GM12878 (cell line): Measurements from ENCODE around the gene EDC4. TPM values are rescaled to one million over a fixed set of nuclear protein-coding genes. Genes with fewer than 3 reads are reported as not detected.
A peak's percentile ranks its signal among the peaks of the same experiment; 100 is the strongest.

Experiments used
- ATAC-seq: fragments of 200-7000 bp; cut with Tn5 transposase; 3 replicates; pipeline ENCODE4 v1.9.1; 2020; ENCODE audit warnings: mild to moderate bottlenecking, moderate library complexity
- BruUV-seq: library from RNA; stranded (reverse); fragments of 400-500 nt; replicated peaks from 2 replicates; lab custom pipeline; 2021; lab: Mats Ljungman, UMichigan
- CTCF ChIA-PET: fragments of 300-600 bp; sonication (Branson Sonifier 250); formaldehyde crosslinking; extraction: SDS; loops from one replicate; lab custom pipeline; 2021; ENCODE audit warnings: inconsistent platforms; lab: Yijun Ruan, JAX
- POLR2A ChIA-PET: fragments of 350-600 bp; formaldehyde crosslinking; extraction: SDS; loops from one replicate; lab custom pipeline; 2021; ENCODE audit warnings: inconsistent platforms; lab: Charles Lee
- RAD21 ChIA-PET: fragments of 300-600 bp; sonication (Branson Sonifier 250); formaldehyde crosslinking; loops from one replicate; lab custom pipeline; 2023; ENCODE audit warnings: antibody characterized with exemption; ENCODE audit not compliant: unreplicated experiment; lab: Charles Lee
- SMC1A ChIA-PET: fragments of 300-600 bp; sonication (Branson Sonifier 250); formaldehyde crosslinking; loops from one replicate; lab custom pipeline; 2023; ENCODE audit not compliant: unreplicated experiment, uncharacterized antibody; lab: Charles Lee
- DNase-seq: peaks from one replicate; pipeline ENCODE4 v3.0.0-alpha.2; 2011; ENCODE audit warnings: low read depth, low spot score
- FAIRE-seq: peaks from 3 replicates; lab custom pipeline; 2011; peaks lifted over from hg19 to GRCh38; lab: Jason Lieb, UNC
- H2AFZ ChIP-seq: 2 replicates; pipeline ENCODE4 v1.6.0; 2011; ENCODE audit warnings: low read depth, low read length, control low read depth; ENCODE audit not compliant: control insufficient read depth
- H3K27ac ChIP-seq: 2 replicates; pipeline ENCODE4 v1.5.1; 2011; ENCODE audit warnings: control low read depth; ENCODE audit not compliant: control insufficient read depth, insufficient read depth
- H3K27me3 ChIP-seq, 2 experiments: replicated peaks in 1 of 2; 2 replicates each; pipeline versions ENCODE4 v1.6.0 to v1.6.1; 2011; ENCODE audit warnings: low read length in 1 of 2; ENCODE audit not compliant: control insufficient read depth in 2 of 2, insufficient read depth in 2 of 2
- H3K36me3 ChIP-seq, 2 experiments: 2 replicates each; pipeline ENCODE4 v1.5.1; 2011; ENCODE audit warnings: low read length in 1 of 2; ENCODE audit not compliant: control insufficient read depth in 2 of 2, insufficient read depth in 2 of 2
- H3K4me1 ChIP-seq: 2 replicates; pipeline ENCODE4 v1.6.1; 2011; ENCODE audit warnings: mild to moderate bottlenecking, low read length, moderate library complexity, mixed read lengths; ENCODE audit not compliant: control insufficient read depth, insufficient read depth
- H3K4me2 ChIP-seq: 2 replicates; pipeline ENCODE4 v1.6.0; 2011; ENCODE audit warnings: control low read depth; ENCODE audit not compliant: control insufficient read depth, insufficient read depth
- H3K4me3 ChIP-seq: fragments of 200-600 bp; sonication (generic); 2 replicates; pipeline ENCODE4 v1.5.1; 2016
- H3K79me2 ChIP-seq: 2 replicates; pipeline ENCODE4 v1.6.0; 2011; ENCODE audit warnings: low read length; ENCODE audit not compliant: control insufficient read depth, insufficient read depth
- H3K9ac ChIP-seq: 2 replicates; pipeline ENCODE4 v1.8.0; 2011; ENCODE audit warnings: low read length, control low read depth, mixed read lengths; ENCODE audit not compliant: control insufficient read depth, insufficient read depth
- H3K9me3 ChIP-seq: replicated peaks from 3 replicates; pipeline ENCODE4 v1.5.1; 2011; ENCODE audit warnings: mild to moderate bottlenecking, low read length; ENCODE audit not compliant: control insufficient read depth, insufficient read depth
- H4K20me1 ChIP-seq: 2 replicates; pipeline ENCODE4 v1.6.0; 2011; ENCODE audit not compliant: control insufficient read depth, insufficient read depth
- FOXK2 ChIP-seq: fragments of 450-650 bp; IDR thresholded peaks from 2 replicates; pipeline ENCODE4 v1.6.1; 2017; ENCODE audit warnings: mild to moderate bottlenecking, moderate library complexity
- LARP7 ChIP-seq: fragments of 450-650 bp; IDR thresholded peaks from 2 replicates; pipeline ENCODE4 v1.6.1; 2017; ENCODE audit warnings: mild to moderate bottlenecking
- NFIC ChIP-seq: IDR thresholded peaks from 2 replicates; pipeline ENCODE4 v1.6.1; 2012; ENCODE audit warnings: low read depth, mild to moderate bottlenecking, inconsistent platforms, low read length, moderate library complexity
- NFYB ChIP-seq: IDR thresholded peaks from 2 replicates; pipeline ENCODE4 v1.6.1; 2011; ENCODE audit warnings: low read depth, mild to moderate bottlenecking, low read length, improper control_type of control experiment, moderate library complexity; ENCODE audit not compliant: insufficient read depth
- NR2C2 ChIP-seq: IDR thresholded peaks from 2 replicates; pipeline ENCODE4 v1.6.1; 2011; ENCODE audit warnings: borderline replicate concordance, low read depth; ENCODE audit not compliant: control insufficient read depth, insufficient read length
- TCF3 ChIP-seq: IDR thresholded peaks from 2 replicates; pipeline ENCODE4 v1.6.1; 2012; ENCODE audit warnings: low read depth, mild to moderate bottlenecking, low read length, borderline replicate concordance; ENCODE audit not compliant: insufficient read depth
- WGBS: methylation state at CpG from one replicate; pipeline ENCODE4 v1.1.6; 2016; ENCODE audit warnings: low lambda C conversion rate; ENCODE audit not compliant: insufficient replicate concordance, insufficient coverage; ENCODE audit errors: missing lambda C conversion rate; 5-methylcytosine and 5-hydroxymethylcytosine counted together
- in situ Hi-C: fragments of 300-500 bp; cut with MboI; formaldehyde crosslinking; loops from 9 replicates; pipeline ENCODE4 v1.14.3; 2018; ENCODE audit warnings: mixed read lengths
- intact Hi-C: fragments of 100-400 bp; cut with micrococcal nuclease; formaldehyde crosslinking; loops from one replicate; pipeline ENCODE4 v1.14.2; 2022; ENCODE audit not compliant: unreplicated experiment
- polyA plus RNA-seq, 11 experiments: library from polyadenylated mRNA; depleted of rRNA in 4 of 11; unstranded in 6 of 11; stranded (reverse) in 5 of 11; fragments of >200 nt; fragmentation: Nextera tagmentation in 4 of 11; fragmentation: Illumina TruSeq in 1 of 11; extraction: Ambion mirVana in 4 of 11; extraction: Trizol in 1 of 11; gene quantifications; 1 replicate in 1 of 11; 2 replicates in 10 of 11; pipeline versions ENCODE4 v1.2.1 to v1.2.3, GENCODE V29; 2011 to 2016; ENCODE audit warnings: inconsistent platforms in 2 of 11, missing spikeins in 2 of 11, low read depth in 1 of 11
- total RNA-seq, 4 experiments: library from RNA; depleted of rRNA in 3 of 4; stranded (reverse); fragments of >200 nt in 3 of 4; fragmentation: Illumina TruSeq in 1 of 4; extraction: Trizol in 1 of 4; gene quantifications; 2 replicates each; pipeline versions ENCODE4 v1.2.1 to v1.2.3, GENCODE V29; 2013 to 2021
- TF ChIP-seq, protein P1 (sequence below): fragments of 450-650 bp; IDR thresholded peaks from 2 replicates; pipeline ENCODE4 v1.6.1; 2017; ENCODE audit warnings: low read depth, mild to moderate bottlenecking, moderate library complexity
- TF ChIP-seq, protein P2 (sequence below): fragments of 450-650 bp; IDR thresholded peaks from 2 replicates; pipeline ENCODE4 v1.6.1; 2017; ENCODE audit warnings: mild to moderate bottlenecking, low read depth, inconsistent platforms; ENCODE audit not compliant: poor library complexity, severe bottlenecking
- TF ChIP-seq, protein P3 (sequence below): fragments of 150-350 bp; IDR thresholded peaks from 2 replicates; pipeline ENCODE4 v1.6.1; 2016; ENCODE audit warnings: low read depth, low read length
- TF ChIP-seq, protein P4 (sequence below): IDR thresholded peaks from 2 replicates; pipeline ENCODE4 v1.6.1; 2012; ENCODE audit warnings: mild to moderate bottlenecking, low read depth, low read length
- TF ChIP-seq, protein P5 (sequence below): fragments of 450-650 bp; IDR thresholded peaks from 2 replicates; pipeline ENCODE4 v1.6.1; 2016; ENCODE audit warnings: mild to moderate bottlenecking

EDC4 gene
- total and polyA plus RNA-seq, 10 of the 15 experiments (the other 5 are each of a cell fraction or from before 2014, with no cell fraction given) = 1.2 to 86.0 (median 53.4) TPM

DNA sequence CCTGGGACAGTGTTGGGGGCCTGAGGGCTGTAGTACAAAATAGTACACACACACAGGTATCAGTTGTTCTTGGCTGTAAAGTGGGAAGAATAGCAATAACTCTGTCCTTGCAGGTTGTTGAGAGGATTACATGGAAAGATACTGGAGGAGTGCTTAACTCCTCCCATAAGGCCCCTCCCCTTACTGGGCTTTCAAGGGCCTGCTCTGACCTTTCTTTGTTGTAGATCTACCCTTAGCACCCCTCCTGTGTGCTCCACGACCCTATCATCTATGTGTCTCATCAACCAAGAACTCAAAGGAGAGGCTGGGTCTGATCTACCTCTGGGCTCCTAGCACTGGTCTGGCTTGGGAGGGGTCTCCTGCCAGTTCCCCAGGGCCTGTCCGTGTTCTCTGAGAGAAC is 8.3 kb upstream of the EDC4 start:
- Histone ChIP-seq H4K20me1 (0 out of 2 replicates have a peak, but pooled peaks cover 9% of the 10 kb centered on the region), H3K9me3 (no peaks in the 10 kb centered on the region), H3K9ac (no peak overlapping the region), H3K36me3 (peaks cover 16 to 28% of the 10 kb centered on the region in 2 experiments), H3K4me3 (no peak overlapping the region), H3K27ac (no peak overlapping the region), H3K4me1 (no peaks in the 10 kb centered on the region), H3K27me3 (no peaks in the 10 kb centered on the region), H2AFZ (no peak overlapping the region), H3K79me2 (peaks cover 23% of the 10 kb centered on the region), H3K4me2 (no peak overlapping the region)
- intact Hi-C loops = no loop called here
- RAD21 ChIA-PET = interaction anchor here (0.6 to 2.1 kb wide), 3 partner anchors 45 to 192 kb away, joined by 3 to 12 read pairs (median 6); no protein-coding TSS in a partner anchor
- no peak for FAIRE-seq
- 67% methylated on average over 2 of the region's 2 CpGs for WGBS
- no peak for DNase-seq
- in situ Hi-C loops = no loop called here
- SMC1A ChIA-PET = interaction anchor here (1.4 to 1.5 kb wide), 2 partner anchors 46 to 48 kb away, joined by 4 to 5 read pairs; no protein-coding TSS in a partner anchor
- CTCF ChIA-PET = interaction anchor here (1.3 to 6.5 kb wide), 3 partner anchors 16 to 192 kb away, joined by 3 to 53 read pairs (median 11); no protein-coding TSS in a partner anchor
- no TSS peak for BruUV-seq
- peak; percentile 31; the same call in 1 of the 3 replicates for ATAC-seq
- POLR2A ChIA-PET = no interaction called here
- TF ChIP-seq LARP7 (no peak), NR2C2 (no peak), NFIC (no peak), FOXK2 (no peak), TCF3 (no peak), NFYB (no peak)
- TF ChIP-seq, protein P1, sequence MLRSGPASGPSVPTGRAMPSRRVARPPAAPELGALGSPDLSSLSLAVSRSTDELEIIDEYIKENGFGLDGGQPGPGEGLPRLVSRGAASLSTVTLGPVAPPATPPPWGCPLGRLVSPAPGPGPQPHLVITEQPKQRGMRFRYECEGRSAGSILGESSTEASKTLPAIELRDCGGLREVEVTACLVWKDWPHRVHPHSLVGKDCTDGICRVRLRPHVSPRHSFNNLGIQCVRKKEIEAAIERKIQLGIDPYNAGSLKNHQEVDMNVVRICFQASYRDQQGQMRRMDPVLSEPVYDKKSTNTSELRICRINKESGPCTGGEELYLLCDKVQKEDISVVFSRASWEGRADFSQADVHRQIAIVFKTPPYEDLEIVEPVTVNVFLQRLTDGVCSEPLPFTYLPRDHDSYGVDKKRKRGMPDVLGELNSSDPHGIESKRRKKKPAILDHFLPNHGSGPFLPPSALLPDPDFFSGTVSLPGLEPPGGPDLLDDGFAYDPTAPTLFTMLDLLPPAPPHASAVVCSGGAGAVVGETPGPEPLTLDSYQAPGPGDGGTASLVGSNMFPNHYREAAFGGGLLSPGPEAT = no peak
- TF ChIP-seq, protein P2, sequence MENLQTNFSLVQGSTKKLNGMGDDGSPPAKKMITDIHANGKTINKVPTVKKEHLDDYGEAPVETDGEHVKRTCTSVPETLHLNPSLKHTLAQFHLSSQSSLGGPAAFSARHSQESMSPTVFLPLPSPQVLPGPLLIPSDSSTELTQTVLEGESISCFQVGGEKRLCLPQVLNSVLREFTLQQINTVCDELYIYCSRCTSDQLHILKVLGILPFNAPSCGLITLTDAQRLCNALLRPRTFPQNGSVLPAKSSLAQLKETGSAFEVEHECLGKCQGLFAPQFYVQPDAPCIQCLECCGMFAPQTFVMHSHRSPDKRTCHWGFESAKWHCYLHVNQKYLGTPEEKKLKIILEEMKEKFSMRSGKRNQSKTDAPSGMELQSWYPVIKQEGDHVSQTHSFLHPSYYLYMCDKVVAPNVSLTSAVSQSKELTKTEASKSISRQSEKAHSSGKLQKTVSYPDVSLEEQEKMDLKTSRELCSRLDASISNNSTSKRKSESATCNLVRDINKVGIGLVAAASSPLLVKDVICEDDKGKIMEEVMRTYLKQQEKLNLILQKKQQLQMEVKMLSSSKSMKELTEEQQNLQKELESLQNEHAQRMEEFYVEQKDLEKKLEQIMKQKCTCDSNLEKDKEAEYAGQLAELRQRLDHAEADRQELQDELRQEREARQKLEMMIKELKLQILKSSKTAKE = no peak
- TF ChIP-seq, protein P3, sequence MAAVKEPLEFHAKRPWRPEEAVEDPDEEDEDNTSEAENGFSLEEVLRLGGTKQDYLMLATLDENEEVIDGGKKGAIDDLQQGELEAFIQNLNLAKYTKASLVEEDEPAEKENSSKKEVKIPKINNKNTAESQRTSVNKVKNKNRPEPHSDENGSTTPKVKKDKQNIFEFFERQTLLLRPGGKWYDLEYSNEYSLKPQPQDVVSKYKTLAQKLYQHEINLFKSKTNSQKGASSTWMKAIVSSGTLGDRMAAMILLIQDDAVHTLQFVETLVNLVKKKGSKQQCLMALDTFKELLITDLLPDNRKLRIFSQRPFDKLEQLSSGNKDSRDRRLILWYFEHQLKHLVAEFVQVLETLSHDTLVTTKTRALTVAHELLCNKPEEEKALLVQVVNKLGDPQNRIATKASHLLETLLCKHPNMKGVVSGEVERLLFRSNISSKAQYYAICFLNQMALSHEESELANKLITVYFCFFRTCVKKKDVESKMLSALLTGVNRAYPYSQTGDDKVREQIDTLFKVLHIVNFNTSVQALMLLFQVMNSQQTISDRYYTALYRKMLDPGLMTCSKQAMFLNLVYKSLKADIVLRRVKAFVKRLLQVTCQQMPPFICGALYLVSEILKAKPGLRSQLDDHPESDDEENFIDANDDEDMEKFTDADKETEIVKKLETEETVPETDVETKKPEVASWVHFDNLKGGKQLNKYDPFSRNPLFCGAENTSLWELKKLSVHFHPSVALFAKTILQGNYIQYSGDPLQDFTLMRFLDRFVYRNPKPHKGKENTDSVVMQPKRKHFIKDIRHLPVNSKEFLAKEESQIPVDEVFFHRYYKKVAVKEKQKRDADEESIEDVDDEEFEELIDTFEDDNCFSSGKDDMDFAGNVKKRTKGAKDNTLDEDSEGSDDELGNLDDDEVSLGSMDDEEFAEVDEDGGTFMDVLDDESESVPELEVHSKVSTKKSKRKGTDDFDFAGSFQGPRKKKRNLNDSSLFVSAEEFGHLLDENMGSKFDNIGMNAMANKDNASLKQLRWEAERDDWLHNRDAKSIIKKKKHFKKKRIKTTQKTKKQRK = no peak
- TF ChIP-seq, protein P4, sequence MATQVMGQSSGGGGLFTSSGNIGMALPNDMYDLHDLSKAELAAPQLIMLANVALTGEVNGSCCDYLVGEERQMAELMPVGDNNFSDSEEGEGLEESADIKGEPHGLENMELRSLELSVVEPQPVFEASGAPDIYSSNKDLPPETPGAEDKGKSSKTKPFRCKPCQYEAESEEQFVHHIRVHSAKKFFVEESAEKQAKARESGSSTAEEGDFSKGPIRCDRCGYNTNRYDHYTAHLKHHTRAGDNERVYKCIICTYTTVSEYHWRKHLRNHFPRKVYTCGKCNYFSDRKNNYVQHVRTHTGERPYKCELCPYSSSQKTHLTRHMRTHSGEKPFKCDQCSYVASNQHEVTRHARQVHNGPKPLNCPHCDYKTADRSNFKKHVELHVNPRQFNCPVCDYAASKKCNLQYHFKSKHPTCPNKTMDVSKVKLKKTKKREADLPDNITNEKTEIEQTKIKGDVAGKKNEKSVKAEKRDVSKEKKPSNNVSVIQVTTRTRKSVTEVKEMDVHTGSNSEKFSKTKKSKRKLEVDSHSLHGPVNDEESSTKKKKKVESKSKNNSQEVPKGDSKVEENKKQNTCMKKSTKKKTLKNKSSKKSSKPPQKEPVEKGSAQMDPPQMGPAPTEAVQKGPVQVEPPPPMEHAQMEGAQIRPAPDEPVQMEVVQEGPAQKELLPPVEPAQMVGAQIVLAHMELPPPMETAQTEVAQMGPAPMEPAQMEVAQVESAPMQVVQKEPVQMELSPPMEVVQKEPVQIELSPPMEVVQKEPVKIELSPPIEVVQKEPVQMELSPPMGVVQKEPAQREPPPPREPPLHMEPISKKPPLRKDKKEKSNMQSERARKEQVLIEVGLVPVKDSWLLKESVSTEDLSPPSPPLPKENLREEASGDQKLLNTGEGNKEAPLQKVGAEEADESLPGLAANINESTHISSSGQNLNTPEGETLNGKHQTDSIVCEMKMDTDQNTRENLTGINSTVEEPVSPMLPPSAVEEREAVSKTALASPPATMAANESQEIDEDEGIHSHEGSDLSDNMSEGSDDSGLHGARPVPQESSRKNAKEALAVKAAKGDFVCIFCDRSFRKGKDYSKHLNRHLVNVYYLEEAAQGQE = no peak
- TF ChIP-seq, protein P5, sequence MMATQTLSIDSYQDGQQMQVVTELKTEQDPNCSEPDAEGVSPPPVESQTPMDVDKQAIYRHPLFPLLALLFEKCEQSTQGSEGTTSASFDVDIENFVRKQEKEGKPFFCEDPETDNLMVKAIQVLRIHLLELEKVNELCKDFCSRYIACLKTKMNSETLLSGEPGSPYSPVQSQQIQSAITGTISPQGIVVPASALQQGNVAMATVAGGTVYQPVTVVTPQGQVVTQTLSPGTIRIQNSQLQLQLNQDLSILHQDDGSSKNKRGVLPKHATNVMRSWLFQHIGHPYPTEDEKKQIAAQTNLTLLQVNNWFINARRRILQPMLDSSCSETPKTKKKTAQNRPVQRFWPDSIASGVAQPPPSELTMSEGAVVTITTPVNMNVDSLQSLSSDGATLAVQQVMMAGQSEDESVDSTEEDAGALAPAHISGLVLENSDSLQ = no peak
